Frontal cortex (tissue), 4 donors: ENCODE results near the gene BRMS1L. TPM values are rescaled to one million over a fixed set of nuclear protein-coding genes. Genes with fewer than 3 reads are reported as not detected.

Source experiments
- DNase-seq, 2 donors: peaks; one replicate each; pipeline ENCODE4 v3.0.0; 2012; ENCODE audit warnings: low spot score in 2 of 2
- FAIRE-seq: peaks from 2 replicates; lab custom pipeline; 2012; peaks lifted over from hg19 to GRCh38; lab: Jason Lieb, UNC
- total RNA-seq: library from RNA; depleted of rRNA; stranded (reverse); fragments of >200 nt; gene quantifications from one replicate; pipeline ENCODE4 v1.2.3, GENCODE V29; 2014
- donor health status: control.
- donor health status: control.
- donor health status: control.

BRMS1L gene
- total RNA-seq, 1 donor from 2014 or later, result 17.9 TPM

DNA sequence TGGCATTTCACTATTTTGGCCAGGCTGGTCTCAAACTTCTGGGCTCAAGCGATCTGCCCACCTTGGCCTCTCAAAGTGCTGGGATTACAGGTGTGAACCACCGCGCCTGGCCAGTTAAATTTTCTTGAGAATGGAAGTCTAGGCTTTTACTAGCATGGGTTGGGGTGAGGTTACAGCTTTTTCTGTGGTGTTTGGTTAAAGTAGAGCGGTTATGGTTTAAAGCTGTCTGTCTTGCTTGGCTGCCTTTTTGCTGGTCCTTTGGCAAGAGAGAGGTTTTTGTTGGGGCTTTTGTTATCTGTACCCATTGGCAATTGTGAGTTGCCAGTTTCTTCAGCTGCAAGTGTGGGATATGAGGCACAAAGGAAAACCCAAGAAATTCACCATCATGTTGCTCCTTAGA is 84.1 kb downstream of the BRMS1L start:
- DNase-seq, result no peak

GRCh38 chr14:35911097-35911496 is 85.0 kb downstream of the BRMS1L start:
- DNase-seq, result no peak
- FAIRE-seq, result no peak

More for the DNA sequence above, 84.1 kb downstream of the BRMS1L start:
- FAIRE-seq, result no peak

- FAIRE-seq, result no peak
Observed at GRCh38 chr14:35915185-35915584, 89.0 kb downstream of the BRMS1L start.

DNA sequence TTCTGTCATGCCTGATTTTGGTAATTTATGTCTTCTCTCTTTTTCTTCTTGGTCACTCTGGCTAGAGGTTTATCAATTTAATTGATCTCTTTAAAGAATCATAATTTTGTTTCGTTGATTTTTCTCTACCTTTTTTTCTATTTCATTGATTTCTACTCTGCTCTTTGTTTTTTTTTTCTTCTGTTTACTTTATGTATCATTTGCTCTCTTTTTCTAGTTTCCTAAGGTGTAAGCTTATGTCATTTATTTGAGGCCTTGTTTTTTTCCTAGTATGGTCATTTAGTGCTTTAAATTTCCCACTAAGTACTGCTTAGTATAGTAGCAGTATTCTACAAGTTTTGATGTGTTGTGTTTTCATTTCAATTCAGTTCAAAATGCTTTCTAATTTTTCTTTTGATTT is 89.6 kb downstream of the BRMS1L start:
- peak; percentile 15 for FAIRE-seq
- DNase-seq, result no peak

More at GRCh38 chr14:35915185-35915584, 89.0 kb downstream of the BRMS1L start:
- no peak for DNase-seq

Other genes with a start within 250 kb of the BRMS1L start
- 150 TPM for gene RALGAPA1, start 17.0 kb upstream of the BRMS1L start, total RNA-seq